Adrenal gland (tissue), 12 donors: Measurements from ENCODE around the gene ELL. TPM values are rescaled to one million over a fixed set of nuclear protein-coding genes. Genes with fewer than 3 reads are reported as not detected.

ENCODE experiments used
- DNase-seq, 7 donors: peaks; one replicate each; pipeline ENCODE4 v3.0.0-alpha.2; 2019 to 2020
- H3K27ac ChIP-seq, 5 donors: fragments of 200-600 bp; sonication (generic) in 4 of 5; 1 replicate in 3 of 5; 2 replicates in 2 of 5; pipeline versions ENCODE4 v1.5.1 to v1.8.0; 2016 to 2020; ENCODE audit warnings: mild to moderate bottlenecking in 1 of 5
- H3K27me3 ChIP-seq: fragments of 200-600 bp; 2 replicates; pipeline ENCODE4 v1.8.0; 2021
- H3K36me3 ChIP-seq, 2 donors: fragments of 200-600 bp; replicated peaks in 1 of 2; 1 replicate in 1 of 2; 2 replicates in 1 of 2; pipeline versions ENCODE4 v1.5.1 to v1.8.0; 2018 to 2022
- H3K4me1 ChIP-seq, 2 donors: fragments of 200-600 bp; replicated peaks in 1 of 2; 1 replicate in 1 of 2; 2 replicates in 1 of 2; pipeline versions ENCODE4 v1.5.1 to v1.8.0; 2018 to 2021
- H3K4me3 ChIP-seq, 4 donors: fragments of 200-600 bp; sonication (generic) in 3 of 4; one replicate each; pipeline ENCODE4 v1.5.1; 2016 to 2018
- H3K9me3 ChIP-seq, 3 donors: fragments of 200-600 bp; sonication (generic) in 1 of 3; replicated peaks in 1 of 3; 1 replicate in 2 of 3; 2 replicates in 1 of 3; pipeline versions ENCODE4 v1.5.1 to v1.8.0; 2016 to 2021
- POLR2A ChIP-seq, 2 donors: fragments of 450-650 bp; IDR thresholded peaks; one replicate each; pipeline ENCODE4 v1.6.1; 2017; ENCODE audit warnings: antibody characterized with exemption in 2 of 2, mild to moderate bottlenecking in 2 of 2, moderate library complexity in 1 of 2
- WGBS, 4 donors: extraction: QIAGEN DNeasy Blood & Tissue Kit in 2 of 4; methylation state at CpG; one replicate each; pipeline versions ENCODE4 v1.1.5 to v1.1.7; 2013 to 2017; 5-methylcytosine and 5-hydroxymethylcytosine counted together
- intact Hi-C, 2 donors: fragments of 100-400 bp; cut with DNase I; formaldehyde crosslinking; loops; one replicate each; pipeline versions ENCODE4 v1.14.1 to v1.15.0; 2022 to 2023
- polyA plus RNA-seq, 3 donors: library from polyadenylated mRNA; stranded (reverse); fragments of 200-250 nt in 2 of 3; fragments of 350-450 nt in 1 of 3; fragmentation: Illumina TruSeq in 1 of 3; extraction: RNeasy Lipid Tissue Mini Kit (QIAGEN cat#74804) in 1 of 3; gene quantifications; one replicate each; pipeline ENCODE4 v1.2.3, GENCODE V29; 2013 to 2014
- total RNA-seq, 9 donors: library from RNA; depleted of rRNA in 4 of 9; stranded (reverse); fragments of >200 nt in 4 of 9; fragments of 120-200 nt in 1 of 9; fragmentation: NEBNext Ultra II Directional in 1 of 9; extraction: Animal tissue kit (Norgen Biotek cat#: 25700) in 1 of 9; gene quantifications; one replicate each; pipeline versions ENCODE4 v1.1.0 to v1.2.4, GENCODE V29; 2013 to 2023
- TF ChIP-seq, protein P1 (sequence below), 6 experiments: fragments of 450-650 bp in 4 of 6; fragments of 200-600 bp in 2 of 6; sonication (generic) in 1 of 6; IDR thresholded peaks; 1 replicate in 5 of 6; 2 replicates in 1 of 6; pipeline versions ENCODE4 v1.5.1 to v1.8.0; 2016 to 2021; ENCODE audit warnings: antibody characterized with exemption in 6 of 6, mild to moderate bottlenecking in 2 of 6, moderate library complexity in 1 of 6
- donor health status: healthy with polysubstance abuse.
- donor health status: Bipolar disorder and iron deficiency.
- donor health status: DM: yes; HTN: yes; CAD: no.
- donor health status: DM: no; HTN: no; CAD: no.
- donor health status: DM: no; HTN: no; CAD: no.
- donor health status: DM: yes; HTN: yes; CAD: no.

ELL gene
- total and polyA plus RNA-seq, 12 donors, result 1.8 to 28.3 (median 13.8) TPM

DNA sequence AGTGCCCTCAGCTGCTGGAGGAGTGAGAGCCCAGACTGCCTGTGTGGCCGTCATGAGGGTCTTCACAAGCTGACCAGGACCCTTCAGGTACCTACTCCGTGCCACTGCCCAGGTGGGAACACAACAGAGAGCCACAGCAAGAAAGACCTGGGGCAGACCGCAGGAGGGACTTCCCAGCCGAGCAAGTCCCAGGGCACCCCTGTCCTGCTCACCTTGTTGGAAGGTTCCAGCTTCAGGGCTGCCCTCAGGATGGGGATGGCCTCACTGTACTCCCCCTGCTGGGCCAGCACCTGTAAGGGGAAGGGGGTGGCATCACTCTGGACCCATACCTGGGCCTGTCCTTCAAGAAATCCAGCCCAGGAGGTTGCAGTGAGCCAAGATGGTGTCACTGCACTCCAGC lies 11.2 kb upstream of the ELL start:
- no peak overlapping the region for H3K4me3 ChIP-seq
- WGBS, 4 donors, result 94 to 100% (median 94%) methylated on average over 1 to 4 of the region's 4 CpGs; no CpG with 5 or more reads in 1 of the 4 donors
- H3K4me1 ChIP-seq, result no peaks in the 10 kb centered on the region
- H3K27ac ChIP-seq, result no peak overlapping the region
- DNase-seq, result no peak
- intact Hi-C loops, result no loop called here
- TF ChIP-seq POLR2A (IDR thresholded peaks at IDR 0.05), result no peak
- TF ChIP-seq, protein P1, sequence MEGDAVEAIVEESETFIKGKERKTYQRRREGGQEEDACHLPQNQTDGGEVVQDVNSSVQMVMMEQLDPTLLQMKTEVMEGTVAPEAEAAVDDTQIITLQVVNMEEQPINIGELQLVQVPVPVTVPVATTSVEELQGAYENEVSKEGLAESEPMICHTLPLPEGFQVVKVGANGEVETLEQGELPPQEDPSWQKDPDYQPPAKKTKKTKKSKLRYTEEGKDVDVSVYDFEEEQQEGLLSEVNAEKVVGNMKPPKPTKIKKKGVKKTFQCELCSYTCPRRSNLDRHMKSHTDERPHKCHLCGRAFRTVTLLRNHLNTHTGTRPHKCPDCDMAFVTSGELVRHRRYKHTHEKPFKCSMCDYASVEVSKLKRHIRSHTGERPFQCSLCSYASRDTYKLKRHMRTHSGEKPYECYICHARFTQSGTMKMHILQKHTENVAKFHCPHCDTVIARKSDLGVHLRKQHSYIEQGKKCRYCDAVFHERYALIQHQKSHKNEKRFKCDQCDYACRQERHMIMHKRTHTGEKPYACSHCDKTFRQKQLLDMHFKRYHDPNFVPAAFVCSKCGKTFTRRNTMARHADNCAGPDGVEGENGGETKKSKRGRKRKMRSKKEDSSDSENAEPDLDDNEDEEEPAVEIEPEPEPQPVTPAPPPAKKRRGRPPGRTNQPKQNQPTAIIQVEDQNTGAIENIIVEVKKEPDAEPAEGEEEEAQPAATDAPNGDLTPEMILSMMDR (IDR thresholded peaks at IDR 0.05), result no peak
- no peaks in the 10 kb centered on the region for H3K9me3 ChIP-seq
- peaks cover 0 to 48% of the 10 kb centered on the region in 2 donors for H3K36me3 ChIP-seq
- H3K27me3 ChIP-seq, result no peaks in the 10 kb centered on the region

DNA sequence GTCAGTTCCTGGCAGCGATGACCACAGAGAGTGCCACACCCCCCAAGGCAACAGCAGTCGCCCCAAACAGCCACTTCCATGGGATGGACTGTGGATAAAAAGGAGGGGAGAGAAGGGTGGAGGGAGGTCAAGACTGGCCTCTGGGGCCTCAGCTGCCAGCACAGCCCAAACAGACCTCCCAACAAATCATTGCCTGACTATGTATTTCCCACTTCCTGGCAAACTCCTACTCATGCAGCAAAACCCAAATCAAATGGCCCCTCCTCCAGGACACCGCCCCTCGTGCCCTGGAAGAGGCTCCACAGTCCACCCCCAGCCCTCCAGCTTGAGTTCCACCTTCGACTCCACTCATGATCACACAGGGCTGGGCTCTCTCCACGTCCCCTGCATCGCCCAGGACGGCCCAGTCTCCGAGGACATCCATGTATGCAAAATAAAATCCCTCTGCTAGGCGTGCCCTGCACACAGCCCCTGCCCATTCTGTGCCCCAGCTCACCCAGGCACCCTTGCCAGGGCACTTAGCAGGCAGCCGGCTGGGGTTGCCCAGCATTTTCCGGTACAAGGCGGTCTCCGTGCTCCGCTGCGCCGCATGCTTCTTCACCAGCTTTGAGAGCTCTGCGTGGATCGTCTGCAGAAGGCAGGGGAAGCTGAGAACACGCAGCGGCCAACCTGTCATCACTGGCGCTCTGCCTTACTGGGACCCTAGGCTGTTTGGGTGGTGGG lies 10.5 kb upstream of the ELL start:
- H3K9me3 ChIP-seq, result no peaks in the 10 kb centered on the region
- TF ChIP-seq POLR2A (IDR thresholded peaks at IDR 0.05), result no peak
- TF ChIP-seq, protein P1 (IDR thresholded peaks at IDR 0.05), result no peak
- H3K4me3 ChIP-seq, result no peak overlapping the region
- 93 to 97% (median 95%) methylated on average over 10 to 22 of the region's 22 CpGs for whole genome bisulfite sequencing, 4 donors
- H3K4me1 ChIP-seq, result no peaks in the 10 kb centered on the region
- no peak for DNase-seq
- intact Hi-C loops, result no loop called here
- H3K27me3 ChIP-seq, result no peaks in the 10 kb centered on the region
- peaks cover 0 to 41% of the 10 kb centered on the region in 2 donors for H3K36me3 ChIP-seq
- no peak overlapping the region for H3K27ac ChIP-seq

DNA sequence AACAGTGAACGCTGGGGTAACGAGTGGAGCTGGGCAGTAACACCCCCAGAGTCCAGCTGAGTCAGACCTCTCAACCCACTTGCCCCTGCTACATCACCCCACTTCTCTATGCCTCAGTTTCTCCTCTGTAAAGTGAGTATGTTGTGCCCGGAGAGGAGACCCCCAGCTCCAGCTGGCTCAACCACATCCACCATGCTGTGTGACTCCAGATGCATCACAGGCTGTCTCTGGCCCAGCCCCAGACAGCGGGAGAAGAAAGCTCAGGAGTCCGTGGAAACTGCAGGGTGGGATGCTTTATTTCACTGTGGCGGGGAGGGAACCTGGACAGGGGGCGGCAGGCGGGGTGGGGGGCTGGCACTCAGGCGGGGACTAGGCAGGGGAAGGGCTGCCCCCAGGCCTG lies 9.6 kb upstream of the ELL start:
- H3K4me3 ChIP-seq, result no peak overlapping the region
- no peaks in the 10 kb centered on the region for H3K4me1 ChIP-seq
- no peaks in the 10 kb centered on the region for H3K9me3 ChIP-seq
- no peak for DNase-seq
- no peaks in the 10 kb centered on the region for H3K27me3 ChIP-seq
- WGBS, 4 donors, result 93 to 96% (median 94%) methylated on average over 6 to 9 of the region's 9 CpGs
- TF ChIP-seq, protein P1 (IDR thresholded peaks at IDR 0.05), result no peak
- H3K27ac ChIP-seq, result no peak overlapping the region
- intact Hi-C loops, result no loop called here
- peaks cover 0 to 32% of the 10 kb centered on the region in 2 donors for H3K36me3 ChIP-seq

DNA sequence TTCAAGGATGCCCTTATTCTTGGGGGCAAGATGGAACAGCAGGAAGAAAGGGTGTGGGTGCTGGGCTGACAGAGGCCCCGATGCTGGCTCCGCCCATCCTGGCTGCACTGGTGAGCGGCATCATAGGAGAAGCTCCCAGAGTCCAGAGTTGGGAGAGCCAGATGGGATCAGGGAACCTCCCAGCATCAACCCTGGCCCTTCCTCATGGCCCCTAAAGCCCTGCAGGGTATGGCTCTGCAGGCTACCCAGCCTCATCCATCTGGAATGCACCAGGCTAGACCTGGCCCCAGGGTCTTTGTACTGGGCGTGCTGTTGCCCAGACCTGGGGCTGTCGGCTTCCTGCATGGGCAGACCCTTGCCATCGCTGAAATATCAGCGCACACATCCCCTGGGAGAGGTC lies 7.9 kb upstream of the ELL start:
- no peaks in the 10 kb centered on the region for H3K9me3 ChIP-seq
- H3K4me3 ChIP-seq, result no peak overlapping the region
- WGBS, 4 donors, result 77 to 100% (median 81%) methylated on average over 2 to 7 of the region's 7 CpGs
- intact Hi-C loops, result no loop called here
- H3K27ac ChIP-seq, result no peak overlapping the region
- H3K36me3 ChIP-seq, result peaks cover 0 to 26% of the 10 kb centered on the region in 2 donors
- TF ChIP-seq, protein P1 (IDR thresholded peaks at IDR 0.05), result no peak
- TF ChIP-seq POLR2A (IDR thresholded peaks at IDR 0.05), result no peak
- H3K4me1 ChIP-seq, result no peaks in the 10 kb centered on the region
- no peak for DNase-seq
- no peaks in the 10 kb centered on the region for H3K27me3 ChIP-seq
